ENCODE results near the gene SPHK1. TPM values are rescaled to one million over a fixed set of nuclear protein-coding genes. Genes with fewer than 3 reads are reported as not detected.

The SPHK1 gene
- total RNA-seq, 2 experiments from 2014 or later = 15.7 to 17.7 TPM

DNA sequence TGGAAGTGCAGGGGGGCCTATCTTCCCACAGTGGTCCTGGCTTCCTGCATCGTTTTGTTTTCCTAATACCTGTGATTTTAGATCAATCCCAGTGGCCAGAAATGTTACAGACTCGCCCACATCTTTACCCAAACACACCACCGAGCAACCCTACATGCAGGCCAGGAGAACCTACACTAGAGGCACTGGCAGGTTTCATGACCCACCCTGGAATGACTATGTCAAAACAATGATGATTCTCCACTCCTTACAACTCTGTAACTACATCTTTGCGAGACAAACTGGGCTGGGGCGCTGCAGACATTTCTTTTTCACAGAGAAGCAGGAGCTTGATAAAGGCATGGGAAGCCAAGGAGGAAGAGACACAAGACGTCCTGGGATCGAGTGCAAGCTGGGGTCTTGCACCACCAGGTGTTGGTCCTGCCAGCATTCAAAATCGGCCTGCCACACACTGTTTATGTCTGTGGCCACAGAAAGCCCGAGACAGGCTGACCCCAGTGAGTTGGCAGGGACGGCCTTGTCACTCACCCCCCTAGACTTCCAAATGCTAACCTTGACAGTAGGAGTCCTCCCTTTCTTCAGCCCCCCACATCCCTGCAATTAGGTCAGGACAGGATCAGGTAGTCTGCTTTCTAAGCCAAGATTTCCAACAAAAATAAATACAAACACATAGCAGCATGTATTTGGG is 36.1 kb downstream of the SPHK1 start:
- ATAC-seq (no peak), DNase-seq (no peak)
- Mint-ChIP-seq H3K27me3 (no peaks in the 10 kb centered on the region), H3K4me3 (no peak overlapping the region), H3K27ac (no peak overlapping the region), H3K9me3 (no peaks in the 10 kb centered on the region), H3K4me1 (ENCODE audit: low read depth) (peaks cover 13% of the 10 kb centered on the region), H3K36me3 (ENCODE audit: low read depth) (no peaks in the 10 kb centered on the region)
- intact Hi-C loops (cut with micrococcal nuclease) = no loop called here
- ChIA-PET CTCF (no interaction called here), POLR2A (no interaction called here)
- TF ChIP-seq, protein P1, sequence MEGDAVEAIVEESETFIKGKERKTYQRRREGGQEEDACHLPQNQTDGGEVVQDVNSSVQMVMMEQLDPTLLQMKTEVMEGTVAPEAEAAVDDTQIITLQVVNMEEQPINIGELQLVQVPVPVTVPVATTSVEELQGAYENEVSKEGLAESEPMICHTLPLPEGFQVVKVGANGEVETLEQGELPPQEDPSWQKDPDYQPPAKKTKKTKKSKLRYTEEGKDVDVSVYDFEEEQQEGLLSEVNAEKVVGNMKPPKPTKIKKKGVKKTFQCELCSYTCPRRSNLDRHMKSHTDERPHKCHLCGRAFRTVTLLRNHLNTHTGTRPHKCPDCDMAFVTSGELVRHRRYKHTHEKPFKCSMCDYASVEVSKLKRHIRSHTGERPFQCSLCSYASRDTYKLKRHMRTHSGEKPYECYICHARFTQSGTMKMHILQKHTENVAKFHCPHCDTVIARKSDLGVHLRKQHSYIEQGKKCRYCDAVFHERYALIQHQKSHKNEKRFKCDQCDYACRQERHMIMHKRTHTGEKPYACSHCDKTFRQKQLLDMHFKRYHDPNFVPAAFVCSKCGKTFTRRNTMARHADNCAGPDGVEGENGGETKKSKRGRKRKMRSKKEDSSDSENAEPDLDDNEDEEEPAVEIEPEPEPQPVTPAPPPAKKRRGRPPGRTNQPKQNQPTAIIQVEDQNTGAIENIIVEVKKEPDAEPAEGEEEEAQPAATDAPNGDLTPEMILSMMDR (IDR thresholded peaks at IDR 0.05) = no peak

DNA sequence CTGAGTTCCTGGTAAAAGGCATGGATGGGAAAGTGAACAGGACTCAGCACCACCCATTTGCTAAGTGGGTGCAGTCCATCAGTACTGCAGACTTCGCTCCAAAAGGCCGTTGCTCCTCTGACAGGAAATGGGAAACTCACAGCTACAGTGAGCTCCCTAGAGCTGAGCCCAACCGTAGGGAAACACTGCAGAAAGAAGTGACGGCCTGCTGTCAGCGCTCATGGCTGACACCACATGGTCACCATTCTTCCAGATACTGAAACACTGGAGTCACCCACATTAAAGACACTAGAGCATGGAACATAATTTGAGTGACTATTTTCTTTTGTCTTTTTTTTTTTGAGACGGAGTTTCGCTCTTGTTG is 36.6 kb downstream of the SPHK1 start:
- Mint-ChIP-seq H3K27me3 (no peaks in the 10 kb centered on the region), H3K4me3 (no peak overlapping the region), H3K4me1 (ENCODE audit: low read depth) (peaks cover 13% of the 10 kb centered on the region), H3K27ac (no peak overlapping the region), H3K36me3 (ENCODE audit: low read depth) (no peaks in the 10 kb centered on the region), H3K9me3 (no peaks in the 10 kb centered on the region)
- no peak for ATAC-seq
- intact Hi-C loops (cut with micrococcal nuclease) = no loop called here
- TF ChIP-seq, protein P1 (IDR thresholded peaks at IDR 0.05) = no peak
- no peak for DNase-seq
- ChIA-PET POLR2A (no interaction called here), CTCF (no interaction called here)

DNA sequence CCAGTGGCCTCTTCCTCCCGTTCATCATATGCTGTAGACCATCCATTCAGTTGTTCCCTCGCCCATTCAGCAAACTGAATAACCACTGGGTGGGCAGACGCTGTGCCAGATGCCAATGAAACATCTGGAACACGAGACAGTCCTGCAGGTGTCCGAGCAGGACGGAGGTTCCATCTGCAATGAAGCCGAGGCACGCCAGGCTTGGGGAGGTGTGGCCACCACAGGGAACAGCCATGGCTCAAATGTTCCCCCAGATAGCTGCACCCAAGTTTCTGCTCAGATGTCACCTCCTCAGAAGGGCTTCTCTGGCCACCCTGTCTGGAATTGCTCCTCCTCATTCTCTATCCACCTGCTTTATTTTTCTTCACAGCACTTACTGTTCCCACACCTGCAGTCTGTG is 38.0 kb downstream of the SPHK1 start:
- Mint-ChIP-seq H3K4me3 (no peak overlapping the region), H3K36me3 (ENCODE audit: low read depth) (no peaks in the 10 kb centered on the region), H3K9me3 (no peaks in the 10 kb centered on the region), H3K4me1 (ENCODE audit: low read depth) (peaks cover 13% of the 10 kb centered on the region), H3K27ac (no peak overlapping the region), H3K27me3 (no peaks in the 10 kb centered on the region)
- ChIA-PET POLR2A (no interaction called here), CTCF (interaction anchor here (2.1 kb wide), 1 partner anchor 14 kb away, joined by 10 read pairs; no protein-coding TSS in a partner anchor)
- ATAC-seq (no peak), DNase-seq (no peak)
- intact Hi-C loops (cut with micrococcal nuclease) = no loop called here
- TF ChIP-seq, protein P1 (IDR thresholded peaks at IDR 0.05) = no peak

DNA sequence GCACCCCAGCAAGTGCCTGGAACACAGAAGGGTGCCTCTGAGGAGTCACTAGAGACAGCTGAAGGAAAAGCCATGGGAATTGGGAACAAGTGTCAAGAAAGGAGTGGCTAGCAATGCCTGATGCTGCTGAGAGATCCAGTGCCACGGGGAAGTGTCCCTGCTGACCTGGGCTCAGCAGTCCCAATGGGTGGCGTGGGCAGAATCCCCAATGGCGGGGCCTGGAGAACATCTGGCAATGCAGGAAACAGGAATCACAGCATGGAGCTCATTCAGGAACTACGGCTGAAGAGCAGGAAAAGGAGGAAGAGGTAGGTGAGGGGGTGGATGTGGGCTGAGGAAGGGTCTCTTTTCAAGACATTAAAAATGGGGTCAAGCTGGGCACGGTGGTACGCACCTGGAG is 38.5 kb downstream of the SPHK1 start:
- Mint-ChIP-seq H3K36me3 (ENCODE audit: low read depth) (no peaks in the 10 kb centered on the region), H3K4me1 (ENCODE audit: low read depth) (peaks cover 14% of the 10 kb centered on the region), H3K27me3 (no peaks in the 10 kb centered on the region), H3K9me3 (no peaks in the 10 kb centered on the region), H3K27ac (no peak overlapping the region), H3K4me3 (no peak overlapping the region)
- ChIA-PET CTCF (interaction anchor here (2.1 kb wide), 1 partner anchor 14 kb away, joined by 10 read pairs; no protein-coding TSS in a partner anchor), POLR2A (no interaction called here)
- intact Hi-C loops (cut with micrococcal nuclease) = no loop called here
- DNase-seq (no peak), ATAC-seq (no peak)
- TF ChIP-seq, protein P1 (IDR thresholded peaks at IDR 0.05) = no peak

DNA sequence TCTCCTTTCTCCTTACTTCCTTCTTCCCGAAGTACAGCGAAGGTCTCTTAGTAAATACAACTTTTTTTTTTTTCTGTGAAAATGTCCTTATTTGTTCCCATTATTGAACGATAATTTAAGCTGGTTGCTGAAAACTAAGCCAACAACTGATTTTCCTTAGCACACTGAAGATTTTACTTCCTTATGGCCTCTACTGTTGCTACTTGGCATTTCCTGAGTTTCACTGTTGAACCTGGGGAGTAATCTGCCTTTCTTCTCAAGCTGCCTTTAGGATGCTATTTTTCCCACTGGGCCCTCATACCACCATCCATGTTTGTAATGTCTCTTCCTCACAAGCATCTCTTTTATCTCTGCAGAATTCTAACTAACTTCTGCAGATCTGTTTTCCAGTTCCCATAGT is 42.4 kb downstream of the SPHK1 start:
- ATAC-seq (no peak), DNase-seq (no peak)
- Mint-ChIP-seq H3K36me3 (ENCODE audit: low read depth) (no peaks in the 10 kb centered on the region), H3K4me1 (ENCODE audit: low read depth) (peaks cover 11% of the 10 kb centered on the region), H3K27me3 (no peaks in the 10 kb centered on the region), H3K4me3 (no peak overlapping the region), H3K27ac (no peak overlapping the region), H3K9me3 (no peaks in the 10 kb centered on the region)
- CTCF ChIA-PET = interaction anchor here (0.6 to 4.6 kb wide), 4 partner anchors 19 to 29 kb away, joined by 3 to 20 read pairs (median 11); no protein-coding TSS in a partner anchor
- intact Hi-C loops (cut with micrococcal nuclease) = no loop called here
- POLR2A ChIA-PET = interaction anchor here (0.7 to 1.3 kb wide), 2 partner anchors 11 to 31 kb away, joined by 3 to 4 read pairs; no protein-coding TSS in a partner anchor
- TF ChIP-seq, protein P1 (IDR thresholded peaks at IDR 0.05) = no peak
